BJ (cell line): ENCODE results near the gene CDH2. TPM values are rescaled to one million over a fixed set of nuclear protein-coding genes. Genes with fewer than 3 reads are reported as not detected.

Source experiments
- CTCF ChIA-PET: fragments of 350-600 bp; formaldehyde crosslinking; extraction: SDS; loops from one replicate; lab custom pipeline; 2021; ENCODE audit warnings: antibody characterized with exemption, inconsistent platforms; lab: Yijun Ruan, JAX
- POLR2A ChIA-PET: fragments of 300-600 bp; sonication (Branson Sonifier 250); formaldehyde crosslinking; extraction: SDS; loops from one replicate; lab custom pipeline; 2021; ENCODE audit warnings: antibody characterized with exemption; lab: Charles Lee
- DNase-seq: peaks from one replicate; pipeline ENCODE4 v3.0.0-alpha.2; 2011; ENCODE audit warnings: low read depth
- H3K27me3 ChIP-seq: 2 replicates; pipeline ENCODE4 v1.6.0; 2011; ENCODE audit warnings: low read length; ENCODE audit not compliant: control insufficient read depth, insufficient read depth
- H3K36me3 ChIP-seq: 2 replicates; pipeline ENCODE4 v1.5.1; 2011; ENCODE audit warnings: low read length; ENCODE audit not compliant: control insufficient read depth, insufficient read depth
- H3K4me3 ChIP-seq: 2 replicates; pipeline ENCODE4 v1.5.1; 2011; ENCODE audit warnings: low read depth, mild to moderate bottlenecking, control low read depth, low read length
- polyA plus RNA-seq: library from polyadenylated mRNA; depleted of rRNA; stranded (reverse); fragments of >200 nt; gene quantifications from 2 replicates; pipeline ENCODE4 v1.2.3, GENCODE V29; 2011
- TF ChIP-seq, protein P1 (sequence below): IDR thresholded peaks from 2 replicates; pipeline ENCODE4 v1.5.1; 2011; ENCODE audit warnings: low read depth, mild to moderate bottlenecking, control low read depth, inconsistent platforms, low read length, moderate library complexity; ENCODE audit not compliant: insufficient read depth

The CDH2 gene
- polyA plus RNA-seq, 1 experiment = 180 TPM

DNA sequence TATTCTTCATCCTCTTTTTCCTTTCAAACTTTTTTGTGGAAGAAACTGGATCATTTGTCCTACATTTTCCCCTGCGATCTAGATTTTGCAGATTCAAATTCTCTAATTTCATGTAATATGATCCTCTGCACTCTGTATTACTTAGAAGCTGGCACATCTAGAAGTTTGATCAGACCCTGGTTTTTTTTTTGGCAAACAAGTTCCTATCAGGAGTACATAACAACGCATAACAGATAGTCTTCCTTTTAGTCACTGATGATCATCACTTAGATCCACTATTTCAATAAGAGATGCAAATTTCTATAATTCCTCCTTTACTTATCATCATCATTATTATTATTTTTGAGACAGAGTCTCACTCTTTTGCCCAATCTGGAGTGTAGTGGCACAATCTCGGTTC lies 117.1 kb downstream of the CDH2 start:
- POLR2A ChIA-PET = no interaction called here
- DNase-seq = no peak
- TF ChIP-seq, protein P1, sequence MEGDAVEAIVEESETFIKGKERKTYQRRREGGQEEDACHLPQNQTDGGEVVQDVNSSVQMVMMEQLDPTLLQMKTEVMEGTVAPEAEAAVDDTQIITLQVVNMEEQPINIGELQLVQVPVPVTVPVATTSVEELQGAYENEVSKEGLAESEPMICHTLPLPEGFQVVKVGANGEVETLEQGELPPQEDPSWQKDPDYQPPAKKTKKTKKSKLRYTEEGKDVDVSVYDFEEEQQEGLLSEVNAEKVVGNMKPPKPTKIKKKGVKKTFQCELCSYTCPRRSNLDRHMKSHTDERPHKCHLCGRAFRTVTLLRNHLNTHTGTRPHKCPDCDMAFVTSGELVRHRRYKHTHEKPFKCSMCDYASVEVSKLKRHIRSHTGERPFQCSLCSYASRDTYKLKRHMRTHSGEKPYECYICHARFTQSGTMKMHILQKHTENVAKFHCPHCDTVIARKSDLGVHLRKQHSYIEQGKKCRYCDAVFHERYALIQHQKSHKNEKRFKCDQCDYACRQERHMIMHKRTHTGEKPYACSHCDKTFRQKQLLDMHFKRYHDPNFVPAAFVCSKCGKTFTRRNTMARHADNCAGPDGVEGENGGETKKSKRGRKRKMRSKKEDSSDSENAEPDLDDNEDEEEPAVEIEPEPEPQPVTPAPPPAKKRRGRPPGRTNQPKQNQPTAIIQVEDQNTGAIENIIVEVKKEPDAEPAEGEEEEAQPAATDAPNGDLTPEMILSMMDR = no peak
- Histone ChIP-seq H3K27me3 (no peaks in the 10 kb centered on the region), H3K36me3 (no peaks in the 10 kb centered on the region), H3K4me3 (no peak overlapping the region)
- CTCF ChIA-PET = no interaction called here

DNA sequence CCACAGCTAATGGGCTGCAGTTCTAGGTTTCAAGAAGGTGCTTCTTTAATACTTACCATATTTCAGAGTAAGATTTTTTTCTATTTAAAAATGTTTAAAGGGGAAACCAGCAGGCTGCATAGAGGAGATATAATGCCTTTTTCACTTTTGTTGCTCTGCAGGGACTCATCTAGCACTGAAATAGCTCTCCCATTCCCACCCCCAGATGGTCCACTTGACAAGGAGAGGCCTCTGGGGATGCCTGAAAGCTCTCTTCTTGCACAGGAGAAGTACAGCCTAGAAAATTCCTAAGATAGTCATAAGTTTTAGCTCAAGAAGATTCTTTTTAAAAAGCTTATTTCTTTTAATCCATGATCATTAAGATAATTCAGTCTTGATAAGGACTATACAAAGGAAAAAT lies 126.4 kb downstream of the CDH2 start:
- CTCF ChIA-PET = interaction anchor here (0.7 kb wide), 1 partner anchor 39 kb away, joined by 3 read pairs; no protein-coding TSS in a partner anchor

DNA sequence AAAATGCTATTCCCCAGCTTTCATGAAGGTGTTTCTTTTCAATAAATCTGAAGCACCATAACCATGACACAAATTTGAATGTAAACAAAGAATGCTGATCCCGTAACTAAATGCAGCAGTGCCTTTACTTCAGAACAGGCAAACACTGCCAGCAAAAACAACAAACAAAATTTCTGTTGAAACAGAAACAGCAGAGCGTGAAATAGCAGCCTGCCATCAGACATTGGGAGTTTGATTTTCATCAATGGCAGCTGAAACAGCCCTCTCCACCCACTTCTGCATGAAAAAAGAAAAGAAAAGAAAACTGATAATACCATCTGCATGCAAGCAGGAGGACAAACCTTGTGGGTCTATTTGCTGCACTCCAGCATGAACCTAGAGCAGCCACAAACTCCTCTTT lies 128.3 kb downstream of the CDH2 start:
- Histone ChIP-seq H3K36me3 (no peaks in the 10 kb centered on the region), H3K4me3 (no peak overlapping the region), H3K27me3 (no peaks in the 10 kb centered on the region)
- CTCF ChIA-PET = no interaction called here
- POLR2A ChIA-PET = no interaction called here
- TF ChIP-seq, protein P1 = no peak
- DNase-seq = no peak

More for the DNA sequence above, 126.4 kb downstream of the CDH2 start:
- TF ChIP-seq, protein P1 = no peak
- POLR2A ChIA-PET = no interaction called here
- DNase-seq = no peak
- no peaks in the 10 kb centered on the region for H3K36me3 ChIP-seq
- no peaks in the 10 kb centered on the region for H3K27me3 ChIP-seq
- no peak overlapping the region for H3K4me3 ChIP-seq

DNA sequence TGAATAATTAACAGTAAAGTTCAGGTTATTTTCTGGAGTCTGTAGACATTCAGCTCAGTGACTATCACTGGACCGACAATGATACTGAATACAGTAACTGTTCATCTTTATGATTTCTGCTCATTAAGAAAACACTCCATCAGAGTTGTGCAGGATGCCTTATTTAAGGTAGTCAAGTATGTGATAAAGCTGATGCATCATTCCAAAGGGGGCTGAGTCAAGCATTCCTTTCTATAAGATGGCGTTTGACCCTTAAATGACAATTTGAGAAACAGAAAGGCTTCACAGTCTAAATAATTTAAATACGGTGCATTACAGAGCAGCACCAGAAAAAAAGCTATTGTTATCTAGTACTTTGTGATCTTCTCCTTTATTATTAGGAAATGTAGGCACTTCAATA lies 131.1 kb downstream of the CDH2 start:
- Histone ChIP-seq H3K4me3 (no peak overlapping the region), H3K27me3 (no peaks in the 10 kb centered on the region), H3K36me3 (no peaks in the 10 kb centered on the region)
- no peak for DNase-seq
- CTCF ChIA-PET = interaction anchor here (0.6 to 1.5 kb wide), 2 partner anchors 15 to 251 kb away, joined by 3 read pairs; no protein-coding TSS in a partner anchor
- POLR2A ChIA-PET = no interaction called here
- TF ChIP-seq, protein P1 = no peak

DNA sequence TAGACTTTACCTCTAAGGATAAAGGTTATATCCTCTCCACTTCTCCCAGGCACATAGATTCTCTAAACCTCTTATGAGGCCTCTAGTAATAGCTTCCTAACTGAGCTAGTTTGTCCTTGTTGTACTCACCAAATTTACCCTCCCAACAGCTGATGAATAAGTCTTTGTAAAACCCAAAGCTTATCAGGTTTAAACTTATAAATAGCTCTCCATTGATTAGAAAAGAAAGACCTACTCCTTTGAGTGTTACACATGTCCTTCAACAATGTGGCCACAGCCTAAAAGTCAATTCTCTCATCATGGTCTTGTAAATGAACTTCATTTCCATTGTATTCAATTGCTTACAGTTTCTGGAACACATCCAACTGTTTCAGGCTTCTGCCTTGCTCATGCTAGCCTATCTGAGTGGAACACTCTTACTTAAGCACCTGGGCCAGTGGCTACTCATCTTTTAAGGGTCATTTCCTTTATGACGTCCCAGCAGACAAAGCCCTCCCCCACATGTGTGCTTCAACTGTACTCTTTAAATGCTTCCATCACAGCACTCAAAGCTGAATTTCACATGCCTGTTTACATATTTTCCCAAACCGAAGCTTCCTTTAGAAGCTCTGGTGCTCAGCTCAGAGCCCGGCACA lies 131.6 kb downstream of the CDH2 start:
- Histone ChIP-seq H3K4me3 (no peak overlapping the region), H3K36me3 (no peaks in the 10 kb centered on the region), H3K27me3 (no peaks in the 10 kb centered on the region)
- no peak for DNase-seq
- POLR2A ChIA-PET = no interaction called here
- CTCF ChIA-PET = no interaction called here
- TF ChIP-seq, protein P1 = no peak
